A549 (cell line): ENCODE measurements around the gene EMC8.

Experiments used
- CHD4 ChIP-seq: fragments of 200-600 bp; sonication (generic); IDR thresholded peaks from 2 replicates; pipeline ENCODE4 v1.6.1; 2016; ENCODE audit warnings: antibody characterized with exemption, mild to moderate bottlenecking, borderline replicate concordance
- CTCF ChIP-seq: fragments of >200 bp; sonication (Bioruptor Twin); formaldehyde crosslinking; IDR thresholded peaks from 3 replicates; pipeline ENCODE4 v1.5.1; 2016
- NR3C1 ChIP-seq: fragments of >200 bp; sonication (Bioruptor Twin); formaldehyde crosslinking; IDR thresholded peaks from 3 replicates; pipeline ENCODE4 v1.6.1; 2017
- REST ChIP-seq: fragments of 200-600 bp; sonication (generic); IDR thresholded peaks from 2 replicates; pipeline ENCODE4 v1.6.1; 2016; ENCODE audit warnings: antibody characterized with exemption, mild to moderate bottlenecking, moderate library complexity
- SMC3 ChIP-seq: fragments of >200 bp; sonication (Bioruptor Twin); formaldehyde crosslinking; IDR thresholded peaks from 3 replicates; pipeline ENCODE4 v1.6.1; 2018; ENCODE audit warnings: inconsistent platforms
- SREBF2 ChIP-seq: fragments of 450-650 bp; IDR thresholded peaks from 2 replicates; pipeline ENCODE4 v1.6.1; 2014; ENCODE audit warnings: mild to moderate bottlenecking, moderate library complexity

- TF ChIP-seq CHD4 (no peak), CTCF (no peak), SREBF2 (no peak), NR3C1 (no peak), REST (no peak), SMC3 (no peak)
Observed at GRCh38 chr16:85793662-85794298, 5.6 kb downstream of the EMC8 start.
